CD4-positive, alpha-beta T cell treated with Interleukin-15 for 4 hours (primary cell): ENCODE measurements around the gene MYOT.
A peak's percentile ranks its signal among the peaks of the same experiment; 100 is the strongest.
"Not testable (repeated sequence)": the region's sequence is repeated elsewhere in the genome, so short reads cannot be mapped to it uniquely, and the experiment has no call there.

Experiments
- DNase-seq: peaks from one replicate; pipeline ENCODE4 v3.0.0-alpha.2; 2020; ENCODE audit warnings: low spot score

The MYOT gene

GRCh38 chr5:137856916-137857862, 10.5 kb upstream of the MYOT start:
- DNase-seq: no peak

- peak; percentile 5 for DNase-seq
These were observed 9.3 kb upstream of the MYOT start for GRCh38 chr5:137858223-137858916.

- no peak for DNase-seq
These were observed 8.7 kb upstream of the MYOT start for GRCh38 chr5:137858954-137859353.

- DNase-seq: no peak
These were observed 5.4 kb upstream of the MYOT start for GRCh38 chr5:137862251-137862650.

GRCh38 chr5:137863653-137864052, 4.0 kb upstream of the MYOT start:
- DNase-seq: not testable (repeated sequence)

- DNase-seq: no peak
These were observed 895 bp upstream of the MYOT start for GRCh38 chr5:137866541-137867388.

- no peak for DNase-seq
These were observed 3.1 kb downstream of the MYOT start for GRCh38 chr5:137870647-137871339.

- no peak for DNase-seq
These were observed 3.9 kb downstream of the MYOT start for GRCh38 chr5:137871571-137871970.

GRCh38 chr5:137872466-137872865, 4.8 kb downstream of the MYOT start:
- DNase-seq: no peak

GRCh38 chr5:137876101-137876500, 8.4 kb downstream of the MYOT start:
- no peak for DNase-seq

- DNase-seq: no peak
These were observed 12.7 kb downstream of the MYOT start for GRCh38 chr5:137880313-137880712.

GRCh38 chr5:137887831-137888230, 20.2 kb downstream of the MYOT start:
- DNase-seq: no peak

GRCh38 chr5:137888466-137888862, 20.8 kb downstream of the MYOT start:
- DNase-seq: no peak

- DNase-seq: peak; percentile 85
These were observed 21.5 kb downstream of the MYOT start, which contains the start of gene PKD2L2 for GRCh38 chr5:137888863-137889759. TSS of gene PKD2L2 (plus strand) at chr5:137889457. CDS start at chr5:137889492, 35 bp downstream.

GRCh38 chr5:137890845-137891244, 23.2 kb downstream of the MYOT start:
- no peak for DNase-seq

- no peak for DNase-seq
These were observed 24.2 kb downstream of the MYOT start for GRCh38 chr5:137891849-137892248.

GRCh38 chr5:137894586-137894985, 26.9 kb downstream of the MYOT start:
- DNase-seq: no peak

GRCh38 chr5:137896560-137896959, 28.9 kb downstream of the MYOT start:
- DNase-seq: no peak

GRCh38 chr5:137899493-137899892, 31.8 kb downstream of the MYOT start:
- no peak for DNase-seq

- no peak for DNase-seq
These were observed 33.6 kb downstream of the MYOT start for GRCh38 chr5:137901011-137901817.
